DMS53 (cell line): ENCODE measurements around the gene TBX5.
"Not testable (repeated sequence)": the region's sequence is repeated elsewhere in the genome, so short reads cannot be mapped to it uniquely, and the experiment has no call there.

Experiments used
- DNase-seq: peaks from one replicate; lab custom pipeline; 2025; lab: John Stamatoyannopoulos, UW

Gene TBX5

GRCh38 chr12:114371733-114372132, 34.2 kb downstream of the TBX5 start:
- no peak for DNase-seq

GRCh38 chr12:114371250-114371649, 34.7 kb downstream of the TBX5 start:
- DNase-seq = no peak

GRCh38 chr12:114368685-114369452, 37.1 kb downstream of the TBX5 start:
- no peak for DNase-seq

GRCh38 chr12:114361992-114362391, 44.0 kb downstream of the TBX5 start:
- no peak for DNase-seq

GRCh38 chr12:114361545-114361944, 44.4 kb downstream of the TBX5 start:
- DNase-seq = no peak

GRCh38 chr12:114360485-114360884, 45.5 kb downstream of the TBX5 start:
- DNase-seq = no peak

- DNase-seq = no peak
Measured at GRCh38 chr12:114355389-114356088, 50.4 kb downstream of the TBX5 start.

- DNase-seq = not testable (repeated sequence)
Measured at GRCh38 chr12:114349239-114349638, 56.7 kb downstream of the TBX5 start.

- no peak for DNase-seq
Measured at GRCh38 chr12:114347861-114348260, 58.1 kb downstream of the TBX5 start.

- no peak for DNase-seq
Measured at GRCh38 chr12:114344831-114345230, 61.1 kb downstream of the TBX5 start.

- no peak for DNase-seq
Measured at GRCh38 chr12:114344303-114344663, 61.7 kb downstream of the TBX5 start.

GRCh38 chr12:114343585-114344302, 62.2 kb downstream of the TBX5 start:
- DNase-seq = no peak

- no peak for DNase-seq
Measured at GRCh38 chr12:114342656-114343055, 63.3 kb downstream of the TBX5 start.

- DNase-seq = no peak
Measured at GRCh38 chr12:114341635-114342034, 64.3 kb downstream of the TBX5 start.

GRCh38 chr12:114340231-114340630, 65.7 kb downstream of the TBX5 start:
- no peak for DNase-seq

- DNase-seq = no peak
Measured at GRCh38 chr12:114339626-114340025, 66.3 kb downstream of the TBX5 start.

- DNase-seq = no peak
Measured at GRCh38 chr12:114335607-114336006, 70.3 kb downstream of the TBX5 start.

- no peak for DNase-seq
Measured at GRCh38 chr12:114334395-114334794, 71.5 kb downstream of the TBX5 start.

GRCh38 chr12:114328292-114328691, 77.7 kb downstream of the TBX5 start:
- DNase-seq = no peak

- no peak for DNase-seq
Measured at GRCh38 chr12:114327765-114328164, 78.2 kb downstream of the TBX5 start.

GRCh38 chr12:114321524-114321923, 84.4 kb downstream of the TBX5 start:
- no peak for DNase-seq

- no peak for DNase-seq
Measured at GRCh38 chr12:114320968-114321367, 85.0 kb downstream of the TBX5 start.

- no peak for DNase-seq
Measured at GRCh38 chr12:114320101-114320500, 85.8 kb downstream of the TBX5 start.
